HuH-7 (cell line): Measurements from ENCODE around the gene ABCA4.

Source experiments
- DNase-seq: peaks from one replicate; pipeline ENCODE4 v3.0.0; 2011; ENCODE audit warnings: low spot score

Gene ABCA4

DNA sequence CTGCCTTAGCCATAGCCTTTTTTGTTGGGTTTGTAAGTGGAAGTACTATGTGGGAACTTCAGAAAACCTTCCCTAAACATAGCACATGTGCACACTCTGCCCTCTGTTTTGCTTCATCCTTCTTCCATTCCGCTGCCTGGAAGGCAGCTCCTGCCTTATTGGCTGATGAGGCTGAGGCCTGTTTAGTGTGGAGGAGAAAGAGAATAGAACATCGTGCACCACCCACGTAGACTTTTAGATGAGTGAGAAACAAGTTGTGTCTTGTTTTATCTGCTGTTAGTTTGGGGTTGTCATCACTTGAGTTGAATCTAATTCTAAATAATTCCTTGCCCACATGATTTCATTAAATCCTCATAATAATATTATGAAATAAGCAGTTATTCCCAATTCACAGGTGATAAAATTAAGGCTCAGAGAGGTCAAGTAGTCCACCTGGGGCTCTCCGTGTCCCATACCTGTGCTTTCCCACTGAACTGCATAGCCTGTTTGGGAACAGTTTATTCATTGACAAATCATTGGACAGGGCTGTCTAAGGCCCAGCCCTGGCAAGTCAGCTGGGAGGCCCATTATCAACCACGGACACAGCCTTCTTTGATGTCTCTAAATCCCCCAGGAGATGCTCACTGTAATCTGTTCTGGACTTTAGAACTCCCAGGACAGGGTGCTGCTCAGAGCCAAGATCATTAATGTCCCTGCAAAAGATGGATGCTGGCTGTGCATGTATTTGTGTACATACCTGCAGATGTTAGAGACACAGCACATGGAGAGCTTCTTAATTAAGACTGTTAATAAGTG lies 93.0 kb downstream of the ABCA4 start:
- no peak for DNase-seq

DNA sequence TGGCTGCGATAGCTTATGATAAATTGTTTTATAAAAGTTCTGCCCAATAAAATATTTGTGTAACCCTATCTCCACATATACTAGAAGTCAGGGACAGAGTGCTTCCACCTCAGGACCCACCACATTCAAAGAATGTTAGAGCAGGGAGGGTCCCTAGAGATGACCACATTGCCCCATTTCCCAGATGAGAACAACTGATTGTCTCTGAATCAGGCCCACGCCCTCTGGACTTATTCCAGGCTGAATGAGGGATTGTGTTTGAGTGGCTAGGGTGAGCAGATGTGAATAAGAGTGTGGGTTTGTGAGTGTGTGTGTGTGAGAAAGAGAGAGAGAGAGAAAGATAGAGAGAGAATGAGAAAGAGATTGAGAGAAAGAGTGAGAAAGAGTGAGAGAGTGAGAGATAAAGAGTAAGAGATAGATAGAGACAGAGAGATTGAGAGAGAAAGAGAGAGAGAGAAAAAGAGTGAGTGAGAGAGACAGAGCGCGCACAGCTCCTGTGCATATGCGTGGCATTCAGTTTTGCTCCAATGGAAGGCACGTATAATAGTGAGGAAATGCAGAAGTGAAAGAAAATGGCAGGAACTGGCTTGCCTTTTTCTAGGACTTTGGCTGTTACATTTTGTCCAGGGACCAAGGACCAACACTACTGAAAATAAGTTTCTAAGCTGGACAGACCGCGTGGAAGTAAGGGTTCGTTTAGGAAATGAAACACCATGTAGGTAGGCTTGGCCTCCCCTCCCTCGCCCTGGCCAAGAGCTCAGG lies 94.1 kb downstream of the ABCA4 start:
- DNase-seq = no peak

DNA sequence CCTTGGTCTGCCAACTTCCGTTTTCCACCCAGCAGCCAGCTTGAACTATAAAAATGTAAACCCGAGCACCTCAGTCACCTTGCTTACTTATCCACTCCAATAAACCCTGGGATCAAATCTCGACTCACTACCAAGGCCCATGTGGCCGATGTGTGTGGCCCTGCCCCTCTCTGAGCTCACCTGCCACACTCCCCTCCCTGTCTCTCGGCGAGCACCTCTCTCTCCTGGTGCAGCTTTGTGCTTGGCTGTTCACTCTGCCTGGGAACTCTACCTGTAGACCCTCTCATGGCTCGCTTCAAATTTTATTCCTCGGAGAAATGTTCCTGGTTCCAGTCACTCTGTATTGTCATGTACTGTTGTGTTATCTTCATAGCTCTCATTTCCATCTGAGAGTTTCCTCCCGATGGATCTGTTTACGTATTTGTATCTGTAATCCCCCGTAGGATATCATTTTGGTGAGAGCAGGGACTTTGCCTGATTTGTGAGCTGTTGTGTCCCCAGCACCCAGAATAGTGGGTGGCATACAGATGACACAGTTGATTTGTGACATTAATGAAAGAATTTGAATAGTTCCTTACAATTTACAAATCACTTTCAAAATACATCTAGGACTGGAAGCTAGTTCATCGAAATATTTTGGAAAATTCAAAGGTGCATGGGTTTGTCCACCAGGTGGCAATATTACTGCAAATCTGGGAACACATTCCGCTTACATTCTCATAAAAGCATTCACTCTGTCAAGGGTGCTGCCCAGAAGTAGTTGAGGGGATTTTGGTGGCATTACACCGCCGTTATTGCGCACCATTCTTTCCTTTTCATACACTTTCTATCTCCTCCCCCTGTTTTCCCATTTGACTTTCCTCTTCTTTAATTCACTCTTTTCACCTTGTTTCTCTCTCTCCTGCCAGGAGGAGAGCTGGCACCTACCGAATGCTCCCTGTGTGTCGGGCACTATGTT lies 95.3 kb downstream of the ABCA4 start:
- DNase-seq = peak; percentile 71

GRCh38 chr1:94024104-94024792 lies 96.7 kb downstream of the ABCA4 start:
- DNase-seq = no peak

DNA sequence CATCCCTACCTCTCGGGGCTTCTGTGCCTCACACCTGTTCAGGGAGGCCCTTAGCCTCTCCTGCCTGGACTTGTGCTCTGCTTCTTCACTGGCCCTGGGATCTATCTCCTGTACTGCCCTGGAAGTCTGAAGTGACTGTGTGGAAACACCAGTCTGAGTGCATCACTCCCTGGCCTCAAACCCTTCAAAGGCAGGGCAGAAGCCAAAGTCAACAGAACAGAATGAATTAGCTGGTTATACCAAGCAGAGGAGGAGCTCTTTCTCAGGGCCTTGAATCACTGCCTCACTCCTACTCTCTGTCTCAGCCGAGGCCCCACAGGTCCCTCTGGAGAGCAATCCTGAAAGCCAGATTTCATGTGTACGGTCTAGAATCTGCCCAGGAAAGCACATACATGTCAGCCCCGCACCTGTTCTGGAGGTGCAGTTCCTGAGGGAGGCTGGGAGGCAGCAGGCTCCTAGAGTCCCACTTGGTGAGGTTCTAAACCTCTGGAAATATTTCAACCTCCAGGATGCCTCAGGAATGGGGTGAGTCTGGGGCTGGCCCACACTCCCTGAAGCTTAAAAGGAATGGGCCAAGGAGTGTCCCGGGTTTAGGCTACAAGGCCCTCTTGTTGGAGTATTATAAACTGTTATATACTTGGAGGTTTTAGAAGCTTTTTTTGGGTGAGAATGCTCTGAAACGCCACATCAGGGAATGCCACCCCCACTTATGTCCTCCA lies 98.3 kb downstream of the ABCA4 start:
- DNase-seq = no peak

- DNase-seq = no peak
Observed at GRCh38 chr1:94020764-94021579, 100.0 kb downstream of the ABCA4 start.

- DNase-seq = no peak
Observed at GRCh38 chr1:94019327-94019726, 101.6 kb downstream of the ABCA4 start.

- DNase-seq = no peak
Observed at GRCh38 chr1:94017155-94017829, 103.7 kb downstream of the ABCA4 start.

DNA sequence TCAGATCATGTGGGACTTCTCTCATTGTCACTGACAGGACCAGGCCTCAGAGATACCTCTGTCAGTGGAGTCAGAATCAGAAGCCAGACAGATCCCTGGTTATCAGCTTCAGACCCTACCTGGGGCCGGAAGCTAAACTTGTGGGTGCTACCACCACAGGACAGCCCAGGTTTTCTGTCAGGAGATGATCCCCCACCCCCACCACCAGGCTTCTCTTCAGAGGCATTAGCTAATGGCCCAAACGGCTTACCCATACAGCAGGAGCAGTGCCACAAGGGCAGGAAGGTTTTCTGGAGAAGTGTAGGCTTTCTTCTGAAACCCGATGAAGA lies 105.5 kb downstream of the ABCA4 start:
- DNase-seq = no peak

DNA sequence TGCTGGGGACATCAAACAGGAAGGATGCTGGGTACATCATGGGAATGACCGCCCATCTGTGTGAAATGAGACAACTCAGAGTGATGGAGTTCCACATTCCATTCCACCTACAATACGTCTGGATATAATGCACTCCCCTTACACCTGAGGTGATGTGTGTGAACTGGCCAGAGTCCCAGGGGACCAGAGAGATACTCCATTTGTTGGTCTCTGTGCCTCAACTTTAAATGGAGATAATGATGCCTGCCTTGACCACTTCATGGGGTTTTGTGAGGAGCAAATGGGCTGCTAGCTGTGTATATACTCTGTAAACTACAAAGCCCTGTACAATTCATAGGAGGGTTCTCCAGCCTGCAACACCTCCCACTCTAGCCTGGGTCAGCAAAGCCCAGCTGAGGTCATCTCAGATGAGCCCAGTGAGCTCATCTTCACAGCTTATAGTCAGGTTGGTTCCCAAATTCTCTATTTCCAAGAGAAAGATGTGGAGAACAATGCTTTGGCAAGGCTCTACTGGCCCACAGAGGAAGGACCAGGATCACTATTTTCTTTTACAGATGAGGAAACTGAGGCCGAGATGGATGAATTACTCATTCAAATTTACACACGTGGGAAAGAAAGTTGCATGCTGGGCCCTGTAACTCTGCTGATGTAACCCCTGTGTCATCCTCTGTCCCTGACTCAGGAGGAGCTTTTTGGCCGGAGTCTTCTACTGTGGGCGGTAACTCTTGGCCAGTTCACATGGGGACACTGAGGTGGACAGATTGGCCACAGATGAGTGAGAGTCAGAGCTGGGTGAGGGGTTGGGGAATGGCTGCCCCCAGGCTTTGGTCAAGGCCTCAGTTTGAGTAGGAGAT lies 106.1 kb downstream of the ABCA4 start:
- DNase-seq = no peak

GRCh38 chr1:94014087-94014486 lies 106.9 kb downstream of the ABCA4 start:
- no peak for DNase-seq

DNA sequence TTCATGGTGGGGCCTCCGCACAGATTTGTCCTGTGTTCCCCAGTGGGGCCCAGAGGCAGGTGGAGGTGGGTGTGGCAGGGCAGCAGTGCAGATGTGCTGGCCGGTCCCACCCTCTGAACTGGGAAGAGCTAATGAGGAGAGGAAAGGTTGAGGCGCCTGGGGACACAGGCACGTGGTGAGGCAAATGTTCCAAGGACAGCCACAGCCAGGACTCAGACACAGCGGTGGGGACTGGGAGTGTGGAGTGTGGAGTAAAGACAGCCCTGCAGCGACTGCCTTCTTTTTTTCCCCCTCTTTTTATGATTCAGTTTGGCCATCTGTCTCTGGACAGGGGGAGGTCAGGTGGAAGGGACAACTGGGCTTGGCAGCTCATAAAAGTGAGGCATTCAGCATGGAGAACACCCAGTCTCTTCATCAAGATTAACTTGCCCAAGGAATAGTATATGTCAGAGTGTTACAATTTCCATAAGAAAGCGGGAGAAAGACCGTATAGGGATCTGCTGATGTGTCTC lies 107.5 kb downstream of the ABCA4 start:
- no peak for DNase-seq

GRCh38 chr1:94012708-94013366 lies 108.1 kb downstream of the ABCA4 start:
- no peak for DNase-seq

DNA sequence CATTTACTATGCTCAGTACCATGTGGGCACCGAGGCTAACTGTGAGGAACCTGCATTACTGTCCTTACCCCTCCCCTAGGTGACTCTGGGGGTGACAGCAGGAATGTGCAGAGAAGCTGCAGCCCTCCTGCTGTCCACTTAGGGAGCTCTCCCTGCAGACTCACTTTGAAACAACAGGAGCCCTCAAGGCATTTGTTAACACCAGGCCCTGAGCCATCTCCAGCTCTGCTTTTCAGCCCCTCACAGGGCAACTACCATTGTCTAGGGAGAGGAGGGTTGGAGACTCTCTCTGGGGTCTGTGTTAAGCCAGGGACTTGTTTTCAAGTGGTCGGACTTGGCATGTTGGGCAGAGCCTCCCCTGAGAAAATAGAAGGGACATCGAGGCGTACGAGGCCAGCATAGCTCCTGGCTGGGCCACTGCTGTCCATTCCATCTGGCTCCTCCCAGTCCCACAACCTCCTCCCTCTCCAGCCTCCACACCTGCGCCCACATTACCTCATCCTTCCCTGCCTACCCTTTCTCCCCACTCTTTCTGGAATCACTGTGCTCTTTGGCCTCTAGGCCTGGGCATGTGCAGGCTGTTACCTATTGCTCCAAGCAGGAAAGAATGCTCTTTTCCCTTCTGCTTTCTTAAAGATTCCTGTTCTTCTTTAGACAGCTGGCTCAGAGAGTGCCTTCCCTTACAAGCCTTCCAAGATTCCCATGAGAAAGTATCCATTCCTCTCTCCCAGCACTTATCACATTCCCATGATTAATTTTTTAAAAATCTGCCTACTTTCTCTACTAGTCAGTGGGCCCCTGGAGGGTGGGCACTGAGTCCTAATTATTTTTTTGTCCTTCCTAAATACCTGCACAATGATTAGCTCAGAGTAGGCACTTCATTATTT lies 109.0 kb downstream of the ABCA4 start:
- DNase-seq = no peak

GRCh38 chr1:94011129-94011528 lies 109.8 kb downstream of the ABCA4 start:
- DNase-seq = no peak

DNA sequence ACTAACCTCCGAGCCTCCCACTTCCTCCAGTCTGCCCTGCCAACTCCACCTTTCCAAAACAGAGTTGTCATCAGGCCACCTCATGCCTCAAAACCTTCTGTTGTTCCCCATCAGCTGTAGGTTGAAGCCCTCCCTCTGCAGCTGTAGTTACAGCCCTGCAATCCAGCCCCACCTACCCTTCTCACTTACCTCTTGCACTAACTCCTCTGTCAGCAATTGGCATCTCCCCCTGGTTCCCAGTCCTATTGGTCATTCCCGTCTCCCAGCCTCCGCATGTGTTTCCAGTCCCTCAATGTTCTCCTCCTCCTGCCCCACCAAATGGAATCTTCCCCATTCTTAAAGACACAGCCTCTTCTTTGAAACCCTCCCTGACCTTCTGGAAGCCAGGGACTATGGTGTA lies 111.6 kb downstream of the ABCA4 start:
- no peak for DNase-seq

- no peak for DNase-seq
Observed at GRCh38 chr1:94006604-94007003, 114.3 kb downstream of the ABCA4 start.
